Neuronal stem cell (in vitro differentiated cells): ENCODE results near the gene COL13A1.

Experiments
- DNase-seq: peaks from one replicate; pipeline ENCODE4 v3.0.0-alpha.2; 2013; ENCODE audit warnings: low spot score
- H2AFZ ChIP-seq: one replicate; pipeline ENCODE4 v1.6.1; 2013; ENCODE audit warnings: mild to moderate bottlenecking, low read length, inconsistent platforms
- H2AK5ac ChIP-seq: 2 replicates; pipeline ENCODE4 v1.6.1; 2013; ENCODE audit warnings: low read depth, mild to moderate bottlenecking, inconsistent platforms, low read length, moderate library complexity, mixed read lengths
- H2BK120ac ChIP-seq: 2 replicates; pipeline ENCODE4 v1.6.1; 2013; ENCODE audit warnings: low read depth, mild to moderate bottlenecking, inconsistent platforms, low read length, moderate library complexity, mixed read lengths
- H2BK12ac ChIP-seq: one replicate; pipeline ENCODE4 v1.6.1; 2013; ENCODE audit warnings: low read length, inconsistent platforms
- H2BK15ac ChIP-seq: 2 replicates; pipeline ENCODE4 v1.6.1; 2013; ENCODE audit warnings: mild to moderate bottlenecking, low read length, inconsistent platforms, mixed read lengths
- H2BK5ac ChIP-seq: one replicate; pipeline ENCODE4 v1.6.1; 2013; ENCODE audit warnings: inconsistent platforms, mild to moderate bottlenecking, low read length, moderate library complexity
- H3K14ac ChIP-seq: one replicate; pipeline ENCODE4 v1.6.1; 2013; ENCODE audit warnings: low read length, inconsistent platforms
- H3K18ac ChIP-seq: 2 replicates; pipeline ENCODE4 v1.6.1; 2013; ENCODE audit warnings: low read length, inconsistent platforms
- H3K23ac ChIP-seq: 2 replicates; pipeline ENCODE4 v1.6.1; 2013; ENCODE audit warnings: low read depth, mild to moderate bottlenecking, mixed read lengths, low read length, inconsistent platforms; ENCODE audit not compliant: poor library complexity
- H3K27ac ChIP-seq: replicated peaks from 3 replicates; pipeline ENCODE4 v1.5.1; 2013; ENCODE audit warnings: low read length, inconsistent platforms
- H3K27me3 ChIP-seq, 3 experiments: 2 replicates each; pipeline ENCODE4 v1.6.1; 2013; ENCODE audit warnings: low read length in 3 of 3, mild to moderate bottlenecking in 2 of 3, inconsistent platforms in 1 of 3, low read depth in 1 of 3, mixed read lengths in 1 of 3, moderate library complexity in 1 of 3; ENCODE audit not compliant: control insufficient read depth in 3 of 3, insufficient read depth in 3 of 3
- H3K36me3 ChIP-seq, 2 donors: replicated peaks in 1 of 2; 2 replicates each; pipeline ENCODE4 v1.6.1; 2013; ENCODE audit warnings: low read length in 2 of 2; ENCODE audit not compliant: control insufficient read depth in 2 of 2, insufficient read depth in 2 of 2
- H3K4ac ChIP-seq: 2 replicates; pipeline ENCODE4 v1.6.1; 2013; ENCODE audit warnings: inconsistent platforms, mild to moderate bottlenecking, low read length, moderate library complexity
- H3K4me1 ChIP-seq, 2 donors: 1 replicate in 1 of 2; 2 replicates in 1 of 2; pipeline ENCODE4 v1.6.1; 2013; ENCODE audit warnings: low read length in 2 of 2, low read depth in 1 of 2; ENCODE audit not compliant: control insufficient read depth in 2 of 2, insufficient read depth in 1 of 2
- H3K4me2 ChIP-seq: one replicate; pipeline ENCODE4 v1.6.1; 2013; ENCODE audit warnings: mild to moderate bottlenecking, low read length, inconsistent platforms; ENCODE audit not compliant: insufficient read depth, poor library complexity, severe bottlenecking
- H3K4me3 ChIP-seq, 2 donors: 2 replicates each; pipeline ENCODE4 v1.5.1; 2013; ENCODE audit warnings: low read length in 2 of 2, mild to moderate bottlenecking in 2 of 2, inconsistent platforms in 1 of 2, moderate library complexity in 1 of 2
- H3K79me1 ChIP-seq: one replicate; pipeline ENCODE4 v1.6.1; 2013; ENCODE audit warnings: low read depth, mild to moderate bottlenecking, inconsistent platforms, low read length, moderate library complexity
- H3K9ac ChIP-seq: one replicate; pipeline ENCODE4 v1.6.1; 2013; ENCODE audit warnings: mild to moderate bottlenecking, low read depth, low read length, inconsistent platforms; ENCODE audit not compliant: poor library complexity
- H3K9me3 ChIP-seq, 2 donors: replicated peaks in 1 of 2; 2 replicates each; pipeline versions ENCODE3 to v1.6.1; 2013; ENCODE audit warnings: low read length in 2 of 2, mild to moderate bottlenecking in 2 of 2, inconsistent platforms in 1 of 2, low read depth in 1 of 2, mixed read lengths in 1 of 2, moderate library complexity in 1 of 2; ENCODE audit not compliant: control insufficient read depth in 2 of 2, insufficient read depth in 1 of 2
- H4K8ac ChIP-seq: one replicate; pipeline ENCODE4 v1.6.1; 2013; ENCODE audit warnings: low read depth, mild to moderate bottlenecking, inconsistent platforms, low read length, moderate library complexity
- H4K91ac ChIP-seq: one replicate; pipeline ENCODE4 v1.6.1; 2013; ENCODE audit warnings: low read length, low read depth, mild to moderate bottlenecking, inconsistent platforms; ENCODE audit not compliant: poor library complexity
- WGBS, 2 donors: extraction: QIAGEN DNeasy Blood & Tissue Kit; methylation state at CpG; one replicate each; pipeline ENCODE4 v1.1.7; 2013; ENCODE audit warnings: missing lambda C conversion rate in 2 of 2, mixed read lengths in 1 of 2; ENCODE audit not compliant: insufficient read length in 2 of 2, insufficient replicate concordance in 1 of 2; ENCODE audit errors: extremely low coverage in 2 of 2; 5-methylcytosine and 5-hydroxymethylcytosine counted together

COL13A1 gene

DNA sequence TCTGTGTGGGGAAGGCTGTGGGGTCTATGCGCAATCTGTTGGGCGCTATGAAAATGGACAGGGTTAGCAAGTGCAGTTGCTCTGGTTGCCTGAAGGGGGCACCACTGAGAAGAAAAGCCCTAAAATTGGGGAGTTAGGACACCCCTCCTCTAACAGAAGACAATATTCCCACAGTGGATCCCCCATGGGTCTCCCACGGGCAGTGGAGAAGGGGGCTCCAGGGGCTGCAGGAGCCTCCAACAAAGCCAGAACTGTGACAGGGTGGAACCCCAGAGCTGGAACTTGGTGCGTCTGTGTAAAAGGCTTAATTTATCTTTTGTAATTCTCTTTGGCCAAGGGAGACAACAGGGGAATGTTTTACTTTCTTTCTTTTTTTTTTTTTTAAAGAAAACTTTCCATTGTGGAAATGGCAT, 12.5 kb upstream of the COL13A1 start:
- Histone ChIP-seq H3K4me2 (no peak overlapping the region), H4K8ac (no peak overlapping the region), H4K91ac (no peak overlapping the region), H3K4me1 (no peaks in the 10 kb centered on the region), H3K4me3 (no peak overlapping the region), H2BK12ac (no peak overlapping the region), H3K9me3 (peaks cover 0 to 3% of the 10 kb centered on the region in 2 donors), H2AFZ (no peak overlapping the region), H3K23ac (no peak overlapping the region), H3K27ac (no peak overlapping the region), H3K4ac (no peak overlapping the region), H3K36me3 (no peaks in the 10 kb centered on the region), H2BK5ac (no peak overlapping the region), H2AK5ac (no peak overlapping the region), H3K27me3 (peaks cover 0 to 3% (median 0%) of the 10 kb centered on the region in 3 experiments), H3K14ac (no peak overlapping the region), H3K9ac (no peak overlapping the region), H2BK15ac (no peak overlapping the region), H3K18ac (no peak overlapping the region), H3K79me1 (no peaks in the 10 kb centered on the region), H2BK120ac (no peak overlapping the region)
- no CpG with 5 or more reads among the region's 4 CpGs for WGBS, 2 donors
- DNase-seq: no peak

DNA sequence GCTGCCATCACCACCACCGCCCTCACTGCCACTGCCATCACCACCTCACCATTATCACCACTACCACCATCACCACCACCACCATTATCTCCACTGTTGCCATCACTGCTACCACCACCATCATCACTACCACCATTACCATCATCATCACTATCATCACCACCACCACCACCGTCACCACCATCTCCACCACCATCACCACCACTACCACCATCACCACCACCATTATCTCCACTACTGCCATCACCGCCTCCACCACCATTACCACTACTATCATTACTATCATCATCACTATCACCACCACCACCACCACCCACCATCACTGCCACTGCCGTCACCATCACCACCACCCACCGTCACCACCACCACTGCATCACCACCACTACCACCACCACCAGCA, 9.9 kb upstream of the COL13A1 start:
- H3K4ac ChIP-seq: no peak overlapping the region
- no peak overlapping the region for H3K27ac ChIP-seq
- peak overlapping the region; percentile 30 for H3K23ac ChIP-seq
- peak overlapping the region; percentile 55 for H3K9ac ChIP-seq
- H3K14ac ChIP-seq: peak overlapping the region; percentile 26
- no peak overlapping the region for H3K4me3 ChIP-seq
- no peak overlapping the region for H2BK5ac ChIP-seq
- no peak overlapping the region for H2AK5ac ChIP-seq
- H3K9me3 ChIP-seq: peaks cover 0 to 9% of the 10 kb centered on the region in 2 donors
- no peak for DNase-seq
- no peak overlapping the region for H4K8ac ChIP-seq
- H2BK120ac ChIP-seq: no peak overlapping the region
- H2BK15ac ChIP-seq: no peak overlapping the region
- H3K79me1 ChIP-seq: no peaks in the 10 kb centered on the region
- no peak overlapping the region for H2BK12ac ChIP-seq
- no peak overlapping the region for H3K18ac ChIP-seq
- H4K91ac ChIP-seq: no peak overlapping the region
- no CpG with 5 or more reads among the region's 5 CpGs for WGBS, 2 donors
- peaks cover 0 to 12% (median 0%) of the 10 kb centered on the region in 3 experiments for H3K27me3 ChIP-seq
- H2AFZ ChIP-seq: no peak overlapping the region
- H3K4me1 ChIP-seq: no peaks in the 10 kb centered on the region
- H3K4me2 ChIP-seq: no peak overlapping the region
- no peaks in the 10 kb centered on the region for H3K36me3 ChIP-seq

DNA sequence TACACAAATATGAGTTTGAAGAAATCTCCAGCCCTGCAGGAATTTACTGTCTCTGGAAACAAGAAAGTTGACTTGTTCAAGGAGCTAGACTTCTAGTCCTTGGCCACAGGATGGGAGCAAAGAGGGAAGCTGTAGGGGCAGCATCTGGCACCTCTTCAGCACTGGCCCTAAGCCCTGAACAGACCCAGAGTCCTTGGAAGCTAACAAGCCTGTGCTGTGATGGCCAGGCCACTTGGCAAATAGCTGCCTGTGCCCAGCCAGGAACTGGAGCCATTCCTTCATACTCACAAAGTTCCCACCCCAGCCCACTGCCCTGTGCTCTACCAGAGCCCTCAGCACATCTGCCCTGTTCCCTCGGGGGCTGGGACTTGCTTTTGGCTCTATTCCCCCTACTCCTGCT, 9.4 kb upstream of the COL13A1 start:
- H4K8ac ChIP-seq: no peak overlapping the region
- no peaks in the 10 kb centered on the region for H3K36me3 ChIP-seq
- no peaks in the 10 kb centered on the region for H3K79me1 ChIP-seq
- no peak overlapping the region for H3K27ac ChIP-seq
- peak overlapping the region; percentile 27 for H3K14ac ChIP-seq
- no peak overlapping the region for H3K4me3 ChIP-seq
- H3K4me2 ChIP-seq: no peak overlapping the region
- no peak overlapping the region for H3K4ac ChIP-seq
- DNase-seq: no peak
- peaks cover 0 to 15% (median 0%) of the 10 kb centered on the region in 3 experiments for H3K27me3 ChIP-seq
- H3K9me3 ChIP-seq: peaks cover 0 to 9% of the 10 kb centered on the region in 2 donors
- H3K9ac ChIP-seq: no peak overlapping the region
- H3K23ac ChIP-seq: no peak overlapping the region
- no peaks in the 10 kb centered on the region for H3K4me1 ChIP-seq
- no peak overlapping the region for H4K91ac ChIP-seq
- H2AK5ac ChIP-seq: no peak overlapping the region
- peak overlapping the region; percentile 9 for H3K18ac ChIP-seq
- H2BK120ac ChIP-seq: no peak overlapping the region
- H2BK15ac ChIP-seq: no peak overlapping the region
- H2BK5ac ChIP-seq: no peak overlapping the region
- WGBS, 2 donors: no CpG with 5 or more reads among the region's 1 CpG
- H2BK12ac ChIP-seq: no peak overlapping the region
- no peak overlapping the region for H2AFZ ChIP-seq

DNA sequence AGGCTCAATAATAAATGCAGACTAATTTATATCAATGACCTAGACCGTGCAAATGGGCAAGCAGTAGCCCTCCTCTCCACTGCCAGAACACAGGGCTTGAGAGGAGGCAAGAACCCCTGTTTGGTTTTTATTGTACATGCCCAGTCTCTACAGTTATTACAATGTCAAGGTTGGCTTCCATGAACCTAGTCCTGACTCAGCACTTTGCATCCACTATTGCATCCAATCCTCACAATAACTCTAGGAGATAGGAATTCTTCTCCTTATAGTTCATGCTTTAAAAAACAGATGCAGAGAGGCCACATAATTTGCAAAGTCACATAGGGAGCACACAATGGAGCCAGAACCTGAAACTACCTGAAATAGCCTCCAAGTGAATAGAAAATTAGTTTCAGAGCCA, 7.0 kb upstream of the COL13A1 start:
- Histone ChIP-seq H2BK12ac (no peak overlapping the region), H3K4me1 (no peaks in the 10 kb centered on the region), H3K14ac (no peak overlapping the region), H3K27me3 (peaks cover 0 to 35% (median 0%) of the 10 kb centered on the region in 3 experiments), H2AFZ (no peak overlapping the region), H2BK120ac (no peak overlapping the region), H3K27ac (no peak overlapping the region), H3K36me3 (no peaks in the 10 kb centered on the region), H3K4me3 (no peak overlapping the region), H3K4me2 (no peak overlapping the region), H4K91ac (no peak overlapping the region), H2AK5ac (no peak overlapping the region), H3K18ac (no peak overlapping the region), H3K23ac (no peak overlapping the region), H2BK5ac (no peak overlapping the region), H2BK15ac (no peak overlapping the region), H4K8ac (no peak overlapping the region), H3K4ac (no peak overlapping the region), H3K79me1 (no peaks in the 10 kb centered on the region), H3K9ac (no peak overlapping the region), H3K9me3 (peaks cover 0 to 9% of the 10 kb centered on the region in 2 donors)
- no peak for DNase-seq
- WGBS, 2 donors: no CpG with 5 or more reads among the region's 1 CpG
